HepG2 (cell line): ENCODE results near the gene TPD52L2. TPM values are rescaled to one million over a fixed set of nuclear protein-coding genes. Genes with fewer than 3 reads are reported as not detected.

Source experiments
- CAMTA2 ChIP-seq: sonication (generic); formaldehyde crosslinking; IDR thresholded peaks from 2 replicates; pipeline ENCODE4 v1.4.0; 2020; ENCODE audit warnings: mild to moderate bottlenecking, missing genetic modification reagents, borderline replicate concordance
- CERS6 ChIP-seq: sonication (generic); formaldehyde crosslinking; IDR thresholded peaks from 2 replicates; pipeline ENCODE4 v1.5.0; 2020; ENCODE audit warnings: missing genetic modification reagents
- CHCHD3 ChIP-seq: sonication (generic); formaldehyde crosslinking; IDR thresholded peaks from 2 replicates; pipeline ENCODE4 v1.8.0; 2022; ENCODE audit warnings: mild to moderate bottlenecking, missing genetic modification reagents, moderate library complexity
- CREB3 ChIP-seq: sonication (generic); formaldehyde crosslinking; IDR thresholded peaks from 2 replicates; pipeline ENCODE4 v1.5.0; 2020; ENCODE audit warnings: missing genetic modification reagents
- E2F1 ChIP-seq: sonication (generic); formaldehyde crosslinking; IDR thresholded peaks from 2 replicates; pipeline ENCODE4 v1.5.0; 2020; ENCODE audit warnings: missing genetic modification reagents
- ERF ChIP-seq: IDR thresholded peaks from 2 replicates; pipeline ENCODE4 v1.6.1; 2018; ENCODE audit warnings: missing biosample characterization, missing genetic modification reagents
- ETV5 ChIP-seq: IDR thresholded peaks from 2 replicates; pipeline ENCODE4 v1.6.1; 2018; ENCODE audit warnings: missing biosample characterization, missing genetic modification reagents, inconsistent platforms, borderline replicate concordance
- FOXK2 ChIP-seq: fragments of 450-650 bp; IDR thresholded peaks from 2 replicates; pipeline ENCODE4 v1.6.1; 2016
- IKZF4 ChIP-seq: sonication (generic); formaldehyde crosslinking; IDR thresholded peaks from 2 replicates; pipeline ENCODE4 v1.5.1; 2020; ENCODE audit warnings: borderline replicate concordance, mild to moderate bottlenecking, low read depth, missing genetic modification reagents; ENCODE audit errors: not compliant biosample characterization
- KAT7 ChIP-seq: IDR thresholded peaks from 2 replicates; pipeline ENCODE4 v1.6.1; 2018; ENCODE audit warnings: borderline replicate concordance, missing compliant biosample characterization
- MAFK ChIP-seq, 2 experiments: IDR thresholded peaks in 1 of 2; conservative IDR thresholded peaks in 1 of 2; 2 replicates each; pipeline ENCODE4 v1.6.1; 2011; ENCODE audit warnings: improper control_type of control experiment in 2 of 2, low read length in 2 of 2
- MIER2 ChIP-seq: IDR thresholded peaks from 2 replicates; pipeline ENCODE4 v1.6.1; 2016; ENCODE audit warnings: missing biosample characterization, missing genetic modification reagents
- MIER3 ChIP-seq: IDR thresholded peaks from 2 replicates; pipeline ENCODE4 v1.6.1; 2016; ENCODE audit warnings: missing compliant biosample characterization, borderline replicate concordance
- PREB ChIP-seq: sonication (generic); formaldehyde crosslinking; IDR thresholded peaks from 2 replicates; pipeline ENCODE4 v1.4.0; 2020; ENCODE audit warnings: missing genetic modification reagents
- RORA ChIP-seq: sonication (generic); formaldehyde crosslinking; IDR thresholded peaks from 2 replicates; pipeline ENCODE4 v1.5.0; 2020; ENCODE audit warnings: mild to moderate bottlenecking, missing genetic modification reagents, moderate library complexity
- SIX1 ChIP-seq: sonication (generic); formaldehyde crosslinking; IDR thresholded peaks from 2 replicates; pipeline ENCODE4 v1.4.0; 2020; ENCODE audit warnings: missing genetic modification reagents, borderline replicate concordance
- SP4 ChIP-seq: sonication (generic); formaldehyde crosslinking; IDR thresholded peaks from 2 replicates; pipeline ENCODE4 v1.8.1; 2023; ENCODE audit warnings: mild to moderate bottlenecking, missing genetic modification reagents
- TCF7L2 ChIP-seq: IDR thresholded peaks from 2 replicates; pipeline ENCODE4 v1.6.1; 2011; ENCODE audit warnings: mild to moderate bottlenecking, low read depth, low read length, moderate library complexity
- YY1 ChIP-seq: IDR thresholded peaks from 2 replicates; pipeline ENCODE4 v1.6.1; 2011; ENCODE audit warnings: low read length, low read depth, moderate library complexity, mild to moderate bottlenecking; ENCODE audit not compliant: insufficient read depth, insufficient replicate concordance
- ZNF335 ChIP-seq: sonication (generic); formaldehyde crosslinking; IDR thresholded peaks from 2 replicates; pipeline ENCODE4 v1.4.0; 2020; ENCODE audit warnings: missing genetic modification reagents
- ZNF430 ChIP-seq: sonication (generic); formaldehyde crosslinking; IDR thresholded peaks from 2 replicates; pipeline ENCODE4 v1.9.0; 2021; ENCODE audit warnings: mild to moderate bottlenecking, missing genetic modification reagents
- ZNF549 ChIP-seq: sonication (generic); formaldehyde crosslinking; IDR thresholded peaks from 2 replicates; pipeline ENCODE4 v1.5.0; 2020; ENCODE audit warnings: missing genetic modification reagents
- ZNF652 ChIP-seq: IDR thresholded peaks from 2 replicates; pipeline ENCODE4 v1.6.1; 2016; ENCODE audit warnings: low read depth, borderline replicate concordance
- ZNF720 ChIP-seq: sonication (generic); formaldehyde crosslinking; IDR thresholded peaks from 2 replicates; pipeline ENCODE4 v1.4.0; 2020; ENCODE audit warnings: missing genetic modification reagents
- ZNF784 ChIP-seq: sonication (generic); formaldehyde crosslinking; IDR thresholded peaks from 2 replicates; pipeline ENCODE4 v1.5.1; 2020; ENCODE audit warnings: missing genetic modification reagents, mild to moderate bottlenecking, borderline replicate concordance
- ZSCAN9 ChIP-seq: IDR thresholded peaks from 2 replicates; pipeline ENCODE4 v1.6.1; 2016; ENCODE audit warnings: borderline replicate concordance
- ZZZ3 ChIP-seq: sonication (generic); formaldehyde crosslinking; IDR thresholded peaks from 2 replicates; pipeline ENCODE4 v1.4.0; 2020; ENCODE audit warnings: missing genetic modification reagents, mild to moderate bottlenecking, borderline replicate concordance
- polyA plus RNA-seq, 8 experiments: library from polyadenylated mRNA; depleted of rRNA in 3 of 8; stranded (reverse) in 7 of 8; unstranded in 1 of 8; fragments of >200 nt; fragmentation: Illumina TruSeq in 4 of 8; extraction: Trizol in 4 of 8; gene quantifications; 2 replicates each; pipeline versions ENCODE4 v1.2.1 to v1.2.3, GENCODE V29; 2011 to 2016; ENCODE audit warnings: low read depth in 4 of 8, missing spikeins in 1 of 8, mixed read lengths in 1 of 8; ENCODE audit not compliant: insufficient read depth in 1 of 8
- total RNA-seq, 5 experiments: library from RNA; depleted of rRNA; stranded (reverse); fragments of >200 nt; fragmentation: Illumina TruSeq; extraction: Trizol; gene quantifications; 2 replicates each; pipeline ENCODE4 v1.2.3, GENCODE V29; 2016; ENCODE audit warnings: low read depth in 1 of 5

Gene TPD52L2
- total and polyA plus RNA-seq, 2 of the 13 experiments (the other 11 are each of a cell fraction or from before 2014, with no cell fraction given), result 156 to 184 TPM

GRCh38 chr20:63858393-63859165, 6.5 kb upstream of the TPD52L2 start (continued):
- TF ChIP-seq ZNF784 (CRISPR knock-in tag), result peak; percentile 83; the same call in 1 of the 2 replicates
- TF ChIP-seq TCF7L2, result no peak
- TF ChIP-seq CREB3 (CRISPR knock-in tag), result no peak
- TF ChIP-seq RORA (CRISPR knock-in tag), result no peak
- peak; percentile 37; the same call in 1 of the 2 replicates for TF ChIP-seq SIX1 (CRISPR knock-in tag)
- TF ChIP-seq ZNF652, result no peak
- TF ChIP-seq CHCHD3 (CRISPR knock-in tag), result peak; percentile 48; the same call in 1 of the 2 replicates
- peak; percentile 78 for TF ChIP-seq YY1
- no peak for TF ChIP-seq ZNF720 (CRISPR knock-in tag)
- no peak; the same call in 1 of the 2 replicates for TF ChIP-seq KAT7 (CRISPR knock-in tag)
- TF ChIP-seq ZNF335 (CRISPR knock-in tag), result no peak
- peak; percentile 69 for TF ChIP-seq SP4 (CRISPR knock-in tag)
- TF ChIP-seq ZZZ3 (CRISPR knock-in tag), result no peak
- TF ChIP-seq ZNF430 (CRISPR knock-in tag), result peak; percentile 93
- no peak for TF ChIP-seq IKZF4 (CRISPR knock-in tag)
- TF ChIP-seq MIER3 (CRISPR knock-in tag), result peak; percentile 41; the same call in 1 of the 2 replicates
- no peak; the same call in 1 of the 2 replicates for TF ChIP-seq ERF (CRISPR knock-in tag)
- no peak for TF ChIP-seq CERS6 (CRISPR knock-in tag)
- TF ChIP-seq E2F1, result no peak
- TF ChIP-seq ETV5, result peak; percentile 80
- TF ChIP-seq PREB (CRISPR knock-in tag), result no peak
- TF ChIP-seq FOXK2, result no peak
- TF ChIP-seq MIER2 (CRISPR knock-in tag), result peak; percentile 55
- TF ChIP-seq ZNF549 (CRISPR knock-in tag), result no peak
- TF ChIP-seq CAMTA2 (CRISPR knock-in tag), result no peak
- TF ChIP-seq MAFK (conservative IDR thresholded peaks at IDR 0.05 in 1 of 2, IDR thresholded peaks at IDR 0.05 in 1 of 2; ENCODE audit: low read length in 2 of 2), result no peak
- no peak for TF ChIP-seq ZSCAN9 (CRISPR knock-in tag)
